Activated CD8-positive, alpha-beta memory T cell treated with anti-CD3 and anti-CD28 coated beads for 36 hours (primary cell): ENCODE data around the gene C1QTNF8. TPM values are rescaled to one million over a fixed set of nuclear protein-coding genes. Genes with fewer than 3 reads are reported as not detected.
"Not testable (repeated sequence)": the region's sequence is repeated elsewhere in the genome, so short reads cannot be mapped to it uniquely, and the experiment has no call there.

Experiments used
- CTCF ChIA-PET: fragments of 350-600 bp; sonication (Branson Sonifier 250); formaldehyde crosslinking; loops from one replicate; lab custom pipeline; 2021; ENCODE audit warnings: antibody characterized with exemption; lab: Charles Lee
- POLR2A ChIA-PET: fragments of 350-600 bp; sonication (Branson Sonifier 250); formaldehyde crosslinking; loops from one replicate; lab custom pipeline; 2021; ENCODE audit warnings: antibody characterized with exemption; lab: Charles Lee
- total RNA-seq, 2 experiments: library from RNA; stranded (reverse); gene quantifications; one replicate each; pipeline ENCODE4 v1.2.3, GENCODE V29; 2021

The C1QTNF8 gene
- total RNA-seq, 2 experiments from 2014 or later = not detected

- ChIA-PET CTCF (no interaction called here), POLR2A (no interaction called here)
Measured at GRCh38 chr16:1098266-1098991, 2.4 kb upstream of the C1QTNF8 start.

GRCh38 chr16:1097800-1098199, 1.8 kb upstream of the C1QTNF8 start:
- POLR2A ChIA-PET = no interaction called here
- CTCF ChIA-PET = no interaction called here

GRCh38 chr16:1097156-1097555, 1.1 kb upstream of the C1QTNF8 start:
- CTCF ChIA-PET = no interaction called here
- POLR2A ChIA-PET = no interaction called here

GRCh38 chr16:1095450-1096168, 435 bp downstream of the C1QTNF8 start:
- ChIA-PET CTCF (no interaction called here), POLR2A (no interaction called here)

GRCh38 chr16:1094601-1095449, 1.2 kb downstream of the C1QTNF8 start:
- CTCF ChIA-PET = no interaction called here

GRCh38 chr16:1094124-1094479, 1.9 kb downstream of the C1QTNF8 start:
- ChIA-PET CTCF (no interaction called here), POLR2A (no interaction called here)

More at GRCh38 chr16:1094601-1095449, 1.2 kb downstream of the C1QTNF8 start:
- POLR2A ChIA-PET = no interaction called here

GRCh38 chr16:1093284-1094123, 2.5 kb downstream of the C1QTNF8 start:
- CTCF ChIA-PET = no interaction called here
- POLR2A ChIA-PET = no interaction called here

- POLR2A ChIA-PET, CTCF ChIA-PET: not testable (repeated sequence)
Measured at GRCh38 chr16:1092685-1093283, 3.3 kb downstream of the C1QTNF8 start.

- POLR2A ChIA-PET = no interaction called here
- CTCF ChIA-PET = no interaction called here
Measured at GRCh38 chr16:1091992-1092552, 4.0 kb downstream of the C1QTNF8 start.

GRCh38 chr16:1090620-1091587, 5.1 kb downstream of the C1QTNF8 start:
- POLR2A ChIA-PET = no interaction called here
- CTCF ChIA-PET = no interaction called here

GRCh38 chr16:1089822-1090619, 6.0 kb downstream of the C1QTNF8 start:
- ChIA-PET POLR2A (no interaction called here), CTCF (no interaction called here)

GRCh38 chr16:1089439-1089821, 6.6 kb downstream of the C1QTNF8 start:
- ChIA-PET CTCF (no interaction called here), POLR2A (no interaction called here)

GRCh38 chr16:1088295-1089170, 7.5 kb downstream of the C1QTNF8 start:
- ChIA-PET POLR2A (no interaction called here), CTCF (no interaction called here)

GRCh38 chr16:1086443-1086842, 9.6 kb downstream of the C1QTNF8 start:
- POLR2A ChIA-PET = not testable (repeated sequence)

GRCh38 chr16:1084971-1085370, 11.1 kb downstream of the C1QTNF8 start:
- ChIA-PET POLR2A (no interaction called here), CTCF (no interaction called here)

More at GRCh38 chr16:1086443-1086842, 9.6 kb downstream of the C1QTNF8 start:
- CTCF ChIA-PET = interaction anchor here (0.9 kb wide), 1 partner anchor 13 kb away, joined by 3 read pairs; no protein-coding TSS in a partner anchor
